GM18519 (cell line): ENCODE results near the gene NEAT1.
"Not testable (repeated sequence)": the region's sequence is repeated elsewhere in the genome, so short reads cannot be mapped to it uniquely, and the experiment has no call there.

Experiments
- ATAC-seq: cut with Tn5 transposase; IDR thresholded peaks from one replicate; pipeline ENCODE4 v1.9.1; 2021; ENCODE audit warnings: mild to moderate bottlenecking, moderate library complexity; ENCODE audit not compliant: unreplicated experiment, low FRiP score

Gene NEAT1

GRCh38 chr11:65445604-65446445 lies 23.2 kb downstream of the NEAT1 start:
- no peak for ATAC-seq

GRCh38 chr11:65446446-65447277 lies 24.1 kb downstream of the NEAT1 start:
- ATAC-seq: no peak

- no peak for ATAC-seq
Measured at GRCh38 chr11:65448074-65448417, 25.4 kb downstream of the NEAT1 start.

- no peak for ATAC-seq
Measured at GRCh38 chr11:65448418-65449105, 26.0 kb downstream of the NEAT1 start.

- not testable (repeated sequence) for ATAC-seq
Measured at GRCh38 chr11:65451301-65451700, 28.7 kb downstream of the NEAT1 start.

GRCh38 chr11:65452259-65452658 lies 29.7 kb downstream of the NEAT1 start:
- ATAC-seq: not testable (repeated sequence)

GRCh38 chr11:65452806-65453490 lies 30.4 kb downstream of the NEAT1 start:
- ATAC-seq: no peak

- no peak for ATAC-seq
Measured at GRCh38 chr11:65454311-65454695, 31.7 kb downstream of the NEAT1 start.

GRCh38 chr11:65454696-65455456 lies 32.3 kb downstream of the NEAT1 start:
- peak; percentile 47 for ATAC-seq

GRCh38 chr11:65456418-65456817 lies 33.8 kb downstream of the NEAT1 start:
- no peak for ATAC-seq

GRCh38 chr11:65459552-65459951 lies 37.0 kb downstream of the NEAT1 start:
- no peak for ATAC-seq

GRCh38 chr11:65465471-65465870 lies 42.9 kb downstream of the NEAT1 start:
- not testable (repeated sequence) for ATAC-seq

- not testable (repeated sequence) for ATAC-seq
Measured at GRCh38 chr11:65467306-65467705, 44.7 kb downstream of the NEAT1 start.

- no peak for ATAC-seq
Measured at GRCh38 chr11:65468874-65469333, 46.3 kb downstream of the NEAT1 start.

GRCh38 chr11:65470433-65471049 lies 47.9 kb downstream of the NEAT1 start:
- no peak for ATAC-seq

GRCh38 chr11:65471447-65471891 lies 48.9 kb downstream of the NEAT1 start:
- ATAC-seq: no peak

GRCh38 chr11:65472588-65473277 lies 50.1 kb downstream of the NEAT1 start:
- ATAC-seq: not testable (repeated sequence)

GRCh38 chr11:65473278-65473860 lies 50.8 kb downstream of the NEAT1 start:
- ATAC-seq: no peak
